Stimulated activated CD4-positive, alpha-beta T cell treated with anti-CD3 and anti-CD28 coated beads, TNF-alpha, amount 100 ng/mL, for 48 hours (primary cell): ENCODE measurements around the gene NUCB2.

Experiments
- DNase-seq, 3 donors: peaks; one replicate each; pipeline ENCODE4 v3.0.0-alpha.2; 2020; ENCODE audit warnings: low read depth in 3 of 3

Gene NUCB2

DNA sequence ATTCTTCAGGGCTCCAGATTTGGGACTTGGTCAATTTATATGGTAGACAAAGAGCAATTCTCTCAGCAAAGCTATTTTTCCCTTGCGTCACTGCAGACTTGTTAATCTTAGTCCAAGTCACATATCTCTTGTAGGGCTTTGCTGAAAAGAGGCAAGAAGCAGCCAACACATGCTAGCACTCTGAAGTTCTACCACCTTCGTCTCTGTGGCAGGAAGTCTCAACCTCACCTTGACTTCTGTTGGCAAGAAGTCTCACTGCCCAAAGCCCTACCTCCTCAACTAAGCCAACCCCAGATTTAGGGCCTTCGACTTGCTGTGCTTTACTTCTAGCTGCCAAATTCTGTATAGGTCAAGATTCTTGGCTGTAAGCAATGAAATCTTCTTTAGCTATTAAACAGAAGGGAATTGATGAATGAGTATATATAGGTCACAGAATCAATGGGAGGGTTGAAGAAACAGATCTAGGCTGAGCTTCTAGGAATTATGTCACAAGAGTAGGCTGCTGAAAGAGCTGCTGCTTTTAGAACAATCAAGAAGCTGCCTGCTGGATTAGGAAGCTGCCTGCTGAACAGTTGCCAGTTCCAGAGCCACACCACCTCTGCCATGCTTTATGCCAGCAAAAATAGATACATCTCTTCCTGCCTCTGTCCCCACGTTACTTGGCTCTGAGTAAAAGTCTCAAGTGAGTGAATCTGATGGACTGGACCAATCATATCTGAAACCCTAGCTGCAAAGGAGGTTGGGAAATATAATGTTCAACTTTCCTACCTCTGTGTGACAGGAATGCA is 57.5 kb downstream of the NUCB2 start:
- no peak for DNase-seq

DNA sequence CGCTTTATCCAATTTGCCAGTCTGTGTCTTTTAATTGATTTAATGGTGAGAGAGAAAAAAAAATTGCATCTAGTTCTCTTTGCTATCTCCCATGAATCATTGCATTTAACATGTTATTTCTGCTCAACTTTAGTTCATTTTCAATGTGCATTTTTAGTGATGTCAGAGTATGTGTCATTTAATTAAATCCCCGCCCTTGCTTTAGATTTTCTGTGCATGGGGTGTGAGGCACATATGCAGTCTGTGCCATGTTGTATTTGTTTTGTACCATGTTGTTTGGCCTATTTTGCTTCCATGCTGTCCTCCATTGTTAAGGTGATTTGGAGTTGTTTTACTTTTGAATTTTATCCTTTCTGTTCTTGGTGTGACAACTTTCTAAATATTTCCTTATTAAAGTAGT is 66.7 kb downstream of the NUCB2 start:
- DNase-seq: no peak

GRCh38 chr11:17343907-17344306 is 67.4 kb downstream of the NUCB2 start:
- peak in 2 of 3 donors; percentile 40 to 49 for DNase-seq

GRCh38 chr11:17347676-17348075 is 71.1 kb downstream of the NUCB2 start:
- no peak for DNase-seq

DNA sequence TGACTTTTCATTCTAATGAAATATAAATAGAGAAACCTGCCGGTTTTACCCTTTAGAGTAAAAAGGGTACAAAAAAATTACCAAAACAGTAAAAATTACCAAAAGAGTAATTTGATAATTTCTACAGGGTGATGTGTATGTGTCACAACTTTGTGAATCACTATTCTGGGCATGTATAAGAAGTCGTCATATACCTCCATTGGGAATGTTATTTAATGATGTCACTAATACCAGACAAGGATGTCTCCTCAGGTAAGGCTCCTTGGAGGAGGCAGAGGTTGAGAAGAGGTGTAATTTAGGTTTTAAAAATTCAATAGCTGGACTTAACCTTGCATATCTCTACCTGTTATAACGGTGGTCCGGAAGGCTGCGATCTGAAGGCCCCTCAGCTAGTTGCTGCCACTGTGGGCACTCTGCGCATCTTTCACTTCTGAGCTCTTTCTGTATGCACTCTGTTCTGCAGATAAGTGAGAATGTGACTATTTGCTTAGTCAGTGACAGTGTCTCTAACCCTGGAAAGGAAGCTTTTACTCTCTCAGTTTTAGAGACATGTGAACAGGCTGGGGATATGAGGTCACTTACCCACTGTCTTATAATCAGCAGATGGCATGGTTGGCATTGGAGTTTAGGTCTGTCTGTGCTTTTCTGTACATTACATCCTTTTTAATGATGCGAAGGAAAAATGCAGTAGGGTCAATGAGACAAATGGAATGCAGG is 74.1 kb downstream of the NUCB2 start:
- no peak for DNase-seq

DNA sequence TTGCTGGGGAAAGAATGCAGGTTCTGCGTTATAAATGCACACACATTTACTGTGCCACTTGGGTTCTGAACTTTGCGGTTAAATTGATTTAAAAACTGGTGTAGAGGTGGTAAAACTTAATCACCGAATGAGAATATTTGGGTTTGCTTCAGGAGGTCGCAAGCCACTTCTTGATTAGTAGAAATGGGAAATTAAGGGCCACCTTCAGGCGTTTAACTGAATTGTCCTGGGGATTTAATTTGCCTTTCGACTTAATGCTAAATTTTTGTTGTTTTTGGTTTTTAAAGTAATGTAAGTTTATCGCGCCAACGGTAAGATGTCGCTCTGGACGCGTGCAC is 74.6 kb downstream of the NUCB2 start:
- DNase-seq: no peak

DNA sequence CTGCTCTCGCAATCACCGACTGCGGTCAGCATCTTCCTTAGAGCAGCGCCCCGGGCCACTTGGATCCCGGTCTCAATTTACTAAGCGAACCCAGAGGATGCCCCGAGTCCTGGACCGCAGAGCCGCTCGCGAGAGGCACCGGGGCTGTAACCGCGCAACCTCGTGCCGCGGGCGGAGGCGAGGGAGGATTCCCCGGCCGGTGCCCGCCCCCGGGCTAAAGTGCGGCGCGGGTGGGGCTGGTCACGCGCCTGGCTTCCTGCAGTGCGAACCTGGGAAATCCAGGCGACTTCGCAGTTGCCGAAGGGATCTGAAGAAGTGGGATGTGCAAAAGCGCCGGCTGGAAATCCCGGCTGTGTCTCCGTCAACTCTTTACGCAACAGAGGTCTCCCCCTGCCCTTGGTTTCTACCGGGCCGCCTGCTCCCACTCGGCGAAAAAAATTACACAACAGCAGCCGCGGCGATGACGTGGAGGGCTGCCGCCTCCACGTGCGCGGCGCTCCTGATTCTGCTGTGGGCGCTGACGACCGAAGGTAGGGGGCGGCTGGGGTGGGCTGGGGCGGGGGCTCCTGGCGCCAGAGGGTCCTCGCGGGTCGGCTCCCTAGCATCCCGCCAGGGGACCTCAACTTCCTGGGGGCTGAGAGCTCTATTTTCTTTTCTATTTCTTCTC is 75.1 kb downstream of the NUCB2 start, which contains the start of gene NCR3LG1:
NCR3LG1 (plus strand) TSS at position 291 of the 667 bp plus-strand sequence; CDS start at position 461, 170 bp downstream.
- DNase-seq: peak in 2 of 3 donors; percentile 19 to 39

- peak in 2 of 3 donors; percentile 40 for DNase-seq
These were observed 76.6 kb downstream of the NUCB2 start for GRCh38 chr11:17352950-17353820.

DNA sequence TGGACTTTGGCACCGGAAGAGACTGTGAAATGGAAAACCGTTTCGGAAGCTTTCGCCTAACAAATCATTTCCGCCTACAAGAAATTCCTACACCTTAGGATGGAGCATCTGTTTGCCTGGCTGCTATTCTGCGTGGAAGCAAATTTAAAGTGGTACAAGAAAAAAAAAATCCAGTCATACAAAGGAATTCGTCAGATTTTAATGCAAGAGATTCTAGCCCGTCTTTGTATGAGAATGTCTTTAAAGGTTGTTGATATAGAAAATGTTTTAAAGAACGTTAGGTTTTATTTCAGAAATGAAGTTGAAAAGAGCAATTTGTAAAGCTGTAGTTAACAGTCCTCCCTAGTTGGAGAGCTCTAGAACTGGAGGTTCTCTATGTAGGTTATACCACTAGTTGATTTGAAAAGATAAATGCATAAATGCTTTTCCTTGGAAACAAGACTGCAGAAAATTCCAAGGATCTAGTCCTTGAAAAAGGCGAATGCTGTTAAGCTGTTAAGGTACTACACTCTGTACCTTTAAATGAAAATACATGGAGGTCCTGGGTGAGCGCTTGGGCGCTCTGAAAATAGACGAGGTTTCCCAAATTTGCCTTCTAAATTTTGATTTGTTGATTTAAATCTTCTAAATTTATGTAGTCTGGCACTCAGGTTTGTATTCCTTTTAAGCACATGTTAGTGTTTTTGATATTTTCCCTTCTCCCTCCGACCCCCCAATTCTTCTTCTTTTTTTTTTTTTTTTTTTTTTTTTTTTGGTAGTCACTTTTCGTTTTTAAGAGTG is 77.5 kb downstream of the NUCB2 start:
- DNase-seq: no peak

- peak; percentile 32 to 72 (median 47) for DNase-seq
These were observed 78.1 kb downstream of the NUCB2 start for GRCh38 chr11:17354601-17354991.

- no peak for DNase-seq
These were observed 90.0 kb downstream of the NUCB2 start for GRCh38 chr11:17366495-17366894.

GRCh38 chr11:17368551-17368950 is 92.0 kb downstream of the NUCB2 start:
- no peak for DNase-seq

- no peak for DNase-seq
These were observed 92.6 kb downstream of the NUCB2 start for GRCh38 chr11:17369094-17369493.

- no peak for DNase-seq
These were observed 93.2 kb downstream of the NUCB2 start for GRCh38 chr11:17369684-17370243.

DNA sequence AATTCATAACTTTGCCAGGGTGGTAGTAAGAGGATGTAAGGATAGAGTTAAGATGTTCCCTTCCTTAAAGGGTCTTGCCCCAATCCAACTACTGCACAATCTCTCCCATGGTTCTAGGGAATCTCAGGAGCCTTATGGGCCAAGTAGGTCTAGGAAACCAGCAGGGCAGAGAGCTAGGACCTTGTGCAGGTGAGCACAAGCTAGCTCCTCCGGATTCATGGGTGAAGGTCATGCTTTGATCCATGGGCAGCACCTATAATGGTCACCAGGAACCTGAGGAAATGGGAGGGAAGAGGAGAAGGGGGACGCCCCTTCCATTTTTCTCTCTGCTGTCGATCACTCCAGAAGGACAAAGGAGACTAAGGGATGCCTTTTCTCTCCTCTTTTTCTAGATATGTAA is 95.1 kb downstream of the NUCB2 start:
- DNase-seq: no peak

DNA sequence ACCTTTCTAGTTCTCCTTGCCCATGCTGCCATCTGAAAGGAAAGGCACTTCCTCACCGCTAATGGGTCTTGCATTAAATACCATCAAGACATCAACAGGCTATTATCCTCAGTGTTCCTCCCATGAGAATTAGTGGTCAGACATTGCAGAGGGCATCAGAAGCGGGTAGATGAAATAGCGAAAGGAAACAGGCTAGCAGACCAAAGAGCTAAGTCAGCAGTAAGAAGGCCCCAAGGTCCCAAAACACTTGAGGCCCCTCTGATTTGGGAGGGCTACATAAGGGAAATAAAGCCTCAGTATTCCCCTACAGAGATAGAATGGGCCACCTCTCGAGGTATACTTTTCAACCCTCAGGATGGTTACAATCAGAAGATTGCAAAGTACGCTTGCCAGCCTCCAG is 99.0 kb downstream of the NUCB2 start:
- DNase-seq: no peak

GRCh38 chr11:17376493-17376892 is 100.0 kb downstream of the NUCB2 start:
- no peak for DNase-seq

DNA sequence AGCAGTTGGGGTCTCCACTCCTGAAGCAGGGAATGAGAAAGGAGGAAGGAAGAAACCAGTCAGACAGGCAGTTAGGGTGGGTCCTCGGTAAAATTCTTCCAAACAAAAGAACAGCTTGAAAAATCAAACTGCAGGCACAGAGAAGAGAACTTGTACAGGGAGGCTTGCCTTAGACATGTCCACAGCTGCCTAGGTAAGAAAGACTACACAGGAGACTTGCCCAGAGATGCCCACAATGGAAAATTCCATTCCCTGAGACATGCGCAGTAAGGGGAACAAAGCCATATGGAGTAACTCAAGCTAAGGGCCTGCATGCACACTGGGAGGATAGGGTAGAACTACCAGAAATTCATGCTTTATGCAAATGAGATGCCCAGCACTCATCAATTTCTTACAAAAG is 102.1 kb downstream of the NUCB2 start:
- no peak for DNase-seq

DNA sequence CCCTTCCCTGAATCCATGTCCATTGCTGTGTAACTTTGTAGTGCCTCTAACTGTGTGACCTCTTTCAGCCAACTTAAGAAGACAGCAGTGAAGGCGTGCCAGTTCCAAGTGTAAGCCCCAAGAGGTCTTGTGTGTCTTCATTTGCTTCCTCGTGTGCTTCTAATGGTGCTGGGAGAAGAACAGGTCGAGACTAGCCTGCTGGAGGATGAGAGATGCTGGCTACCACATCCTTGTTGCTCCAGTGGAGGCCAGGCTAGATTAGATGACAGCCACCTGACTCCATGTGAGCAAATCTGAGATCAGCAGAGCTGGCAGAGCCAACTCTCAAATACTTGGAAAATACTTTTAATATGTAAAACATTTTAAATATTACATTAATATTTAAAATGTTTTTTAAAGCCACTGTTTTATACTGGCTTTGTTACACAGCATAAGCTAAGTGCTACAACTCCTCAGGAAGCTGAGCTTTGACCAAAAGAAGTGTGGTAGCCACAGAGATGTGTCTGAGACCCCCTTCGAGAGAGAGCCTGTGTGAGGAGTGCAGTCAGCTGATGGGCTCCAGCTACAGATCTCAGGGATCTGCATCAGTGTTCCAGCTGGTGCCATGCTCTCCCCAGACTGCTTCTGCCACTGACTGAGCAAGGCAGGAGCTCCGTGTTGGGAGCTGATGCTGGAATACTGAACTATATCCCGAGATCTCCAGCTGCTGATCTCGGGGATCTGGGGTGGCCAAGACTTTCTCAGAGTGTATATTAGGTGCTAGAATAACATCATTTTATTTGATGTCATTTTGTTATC is 103.0 kb downstream of the NUCB2 start:
- no peak for DNase-seq

- no peak for DNase-seq
These were observed 104.6 kb downstream of the NUCB2 start for GRCh38 chr11:17381156-17381555.
